HCT116 (cell line): ENCODE measurements around the gene LHX8.

Source experiments
- ATF3 ChIP-seq: IDR thresholded peaks from 2 replicates; pipeline ENCODE4 v1.6.1; 2012
- CTCF ChIP-seq, 3 experiments: fragments of 200-600 bp in 1 of 3; sonication (generic) in 1 of 3; IDR thresholded peaks in 2 of 3; conservative IDR thresholded peaks in 1 of 3; 2 replicates each; pipeline ENCODE4 v1.5.1; 2012 to 2017; ENCODE audit warnings: low read depth in 2 of 3, low read length in 2 of 3, antibody characterized with exemption in 1 of 3, borderline replicate concordance in 1 of 3, control low read depth in 1 of 3, mild to moderate bottlenecking in 1 of 3, mixed read lengths in 1 of 3, mixed run types in 1 of 3, moderate library complexity in 1 of 3; ENCODE audit not compliant: insufficient read depth in 1 of 3
- EZH2 ChIP-seq: fragments of 200-600 bp; sonication (generic); IDR thresholded peaks from 2 replicates; pipeline ENCODE4 v1.6.1; 2017; ENCODE audit warnings: antibody characterized with exemption, mixed run types
- MAX ChIP-seq: IDR thresholded peaks from 2 replicates; pipeline ENCODE4 v1.6.1; 2012
- POLR2A ChIP-seq: IDR thresholded peaks from 2 replicates; pipeline ENCODE4 v1.7.0; 2011; ENCODE audit warnings: borderline replicate concordance; ENCODE audit not compliant: insufficient read depth, insufficient read length; ENCODE audit errors: extremely low read depth
- POLR2AphosphoS5 ChIP-seq: IDR thresholded peaks from 2 replicates; pipeline ENCODE4 v1.6.1; 2011; ENCODE audit warnings: mild to moderate bottlenecking, low read depth, low read length, moderate library complexity
- REST ChIP-seq: IDR thresholded peaks from 2 replicates; pipeline ENCODE4 v1.6.1; 2012; ENCODE audit warnings: low read depth

GRCh38 chr1:75170981-75171380, 36.8 kb downstream of the LHX8 start:
- TF ChIP-seq CTCF (IDR thresholded peaks at IDR 0.05 in 2 of 3, conservative IDR thresholded peaks at IDR 0.05 in 1 of 3; ENCODE audit: borderline replicate concordance in 1 of 3, insufficient read depth in 1 of 3, low read depth in 2 of 3, low read length in 2 of 3), result no peak
- TF ChIP-seq REST, result no peak
- TF ChIP-seq EZH2, result no peak
- no peak for TF ChIP-seq POLR2A
- no peak for TF ChIP-seq ATF3
- TF ChIP-seq MAX, result no peak
- TF ChIP-seq POLR2AphosphoS5, result no peak
